ENCODE data around the gene ITPRIP.

Gene ITPRIP

DNA sequence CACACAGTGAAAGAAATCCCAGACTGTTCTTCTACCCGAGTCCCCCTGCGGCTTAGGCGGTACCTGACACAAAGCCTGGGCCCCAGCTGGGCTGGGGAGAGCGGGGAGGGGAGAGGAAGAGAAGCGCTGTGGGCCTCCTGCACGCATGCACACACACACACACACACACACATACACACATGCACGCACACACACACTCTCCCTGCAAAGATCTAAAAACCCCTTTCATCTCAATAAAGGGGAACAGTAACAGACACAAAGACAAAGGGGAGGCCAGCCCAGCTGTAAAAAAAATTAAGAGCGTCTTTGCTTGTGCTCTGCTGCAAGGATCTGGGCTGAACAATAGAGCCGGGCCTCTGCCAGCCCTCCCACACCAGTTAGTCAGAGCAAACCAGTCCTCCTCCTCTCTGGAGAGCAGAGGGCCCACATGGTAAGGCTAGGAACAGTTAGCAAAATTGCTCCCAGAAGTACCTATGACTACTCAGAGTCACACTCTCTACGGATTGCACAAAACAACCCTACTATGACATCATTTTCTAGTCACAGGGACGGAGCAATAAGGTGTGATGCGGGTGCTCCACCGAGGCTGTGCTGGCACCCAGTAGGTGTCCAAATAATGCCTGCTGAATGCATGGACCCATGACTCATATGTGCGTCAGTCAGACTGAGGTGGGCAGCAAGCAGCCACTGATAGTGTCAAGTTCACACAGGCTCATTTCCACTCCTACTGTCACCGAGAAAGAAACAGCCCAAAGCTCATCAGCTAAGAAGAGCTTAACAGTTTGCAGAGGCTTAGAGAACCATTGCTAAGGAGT, 9.2 kb downstream of the ITPRIP start (continued):
- TF ChIP-seq, protein P1, sequence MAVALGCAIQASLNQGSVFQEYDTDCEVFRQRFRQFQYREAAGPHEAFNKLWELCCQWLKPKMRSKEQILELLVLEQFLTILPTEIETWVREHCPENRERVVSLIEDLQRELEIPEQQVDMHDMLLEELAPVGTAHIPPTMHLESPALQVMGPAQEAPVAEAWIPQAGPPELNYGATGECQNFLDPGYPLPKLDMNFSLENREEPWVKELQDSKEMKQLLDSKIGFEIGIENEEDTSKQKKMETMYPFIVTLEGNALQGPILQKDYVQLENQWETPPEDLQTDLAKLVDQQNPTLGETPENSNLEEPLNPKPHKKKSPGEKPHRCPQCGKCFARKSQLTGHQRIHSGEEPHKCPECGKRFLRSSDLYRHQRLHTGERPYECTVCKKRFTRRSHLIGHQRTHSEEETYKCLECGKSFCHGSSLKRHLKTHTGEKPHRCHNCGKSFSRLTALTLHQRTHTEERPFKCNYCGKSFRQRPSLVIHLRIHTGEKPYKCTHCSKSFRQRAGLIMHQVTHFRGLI (tag by site-specific recombination; IDR thresholded peaks at IDR 0.05), result peak; percentile 27; the same call in 1 of the 2 replicates
- TF ChIP-seq, protein P2, sequence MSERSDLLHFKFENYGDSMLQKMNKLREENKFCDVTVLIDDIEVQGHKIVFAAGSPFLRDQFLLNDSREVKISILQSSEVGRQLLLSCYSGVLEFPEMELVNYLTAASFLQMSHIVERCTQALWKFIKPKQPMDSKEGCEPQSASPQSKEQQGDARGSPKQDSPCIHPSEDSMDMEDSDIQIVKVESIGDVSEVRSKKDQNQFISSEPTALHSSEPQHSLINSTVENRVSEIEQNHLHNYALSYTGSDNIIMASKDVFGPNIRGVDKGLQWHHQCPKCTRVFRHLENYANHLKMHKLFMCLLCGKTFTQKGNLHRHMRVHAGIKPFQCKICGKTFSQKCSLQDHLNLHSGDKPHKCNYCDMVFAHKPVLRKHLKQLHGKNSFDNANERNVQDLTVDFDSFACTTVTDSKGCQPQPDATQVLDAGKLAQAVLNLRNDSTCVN (tag by site-specific recombination; optimal IDR thresholded peaks at IDR 0.05), result no peak
- peak; percentile 75 for TF ChIP-seq ZFHX2 (tag by site-specific recombination; conservative IDR thresholded peaks at IDR 0.05)
- TF ChIP-seq ZNF350 (tag by site-specific recombination; IDR thresholded peaks at IDR 0.05), result no peak
- TF ChIP-seq OSR2 (tag by site-specific recombination; IDR thresholded peaks at IDR 0.05), result peak; percentile 89
- TF ChIP-seq ZNF626 (tag by site-specific recombination; IDR thresholded peaks at IDR 0.05), result no peak
- TF ChIP-seq ZNF677 (tag by site-specific recombination; IDR thresholded peaks at IDR 0.05), result no peak
- TF ChIP-seq, protein P3, sequence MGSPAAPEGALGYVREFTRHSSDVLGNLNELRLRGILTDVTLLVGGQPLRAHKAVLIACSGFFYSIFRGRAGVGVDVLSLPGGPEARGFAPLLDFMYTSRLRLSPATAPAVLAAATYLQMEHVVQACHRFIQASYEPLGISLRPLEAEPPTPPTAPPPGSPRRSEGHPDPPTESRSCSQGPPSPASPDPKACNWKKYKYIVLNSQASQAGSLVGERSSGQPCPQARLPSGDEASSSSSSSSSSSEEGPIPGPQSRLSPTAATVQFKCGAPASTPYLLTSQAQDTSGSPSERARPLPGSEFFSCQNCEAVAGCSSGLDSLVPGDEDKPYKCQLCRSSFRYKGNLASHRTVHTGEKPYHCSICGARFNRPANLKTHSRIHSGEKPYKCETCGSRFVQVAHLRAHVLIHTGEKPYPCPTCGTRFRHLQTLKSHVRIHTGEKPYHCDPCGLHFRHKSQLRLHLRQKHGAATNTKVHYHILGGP (tag by site-specific recombination; IDR thresholded peaks at IDR 0.05), result no peak

DNA sequence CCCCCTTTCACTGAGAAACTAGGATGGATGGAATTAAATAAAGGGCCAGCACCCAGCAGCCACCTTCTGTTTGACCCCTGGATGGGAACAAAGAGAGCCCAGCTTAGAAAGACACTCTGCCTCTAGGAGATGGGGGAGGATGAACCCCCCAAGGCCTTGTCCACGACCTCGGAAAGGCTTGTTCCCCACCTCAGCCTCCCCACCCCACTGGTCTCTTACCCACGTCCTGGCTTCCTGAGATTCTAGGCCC, 9.7 kb downstream of the ITPRIP start:
- Histone ChIP-seq H3K27ac (ENCODE audit: extremely low read depth, low read depth, low read length) (peak overlapping the region; percentile 55; the same call in 1 of the 2 replicates), H3K36me3 (ENCODE audit: control insufficient read depth in 2 of 2, insufficient read depth in 1 of 2, low read length in 2 of 2) (no peaks in the 10 kb centered on the region), H3K9me3 (ENCODE audit: control insufficient read depth, insufficient read depth, low read depth, low read length) (no peaks in the 10 kb centered on the region), H3K4me1 (ENCODE audit: control insufficient read depth, insufficient read depth, low read length) (peaks cover 40% of the 10 kb centered on the region), H3K4me3 (ENCODE audit: low read depth, low read length) (no peak overlapping the region)
- ChIA-PET POLR2A (no interaction called here), CTCF (interaction anchor here (1.0 to 2.5 kb wide), 2 partner anchors 22 to 37 kb away, joined by 4 to 13 read pairs; no protein-coding TSS in a partner anchor)
- TF ChIP-seq, protein P4, sequence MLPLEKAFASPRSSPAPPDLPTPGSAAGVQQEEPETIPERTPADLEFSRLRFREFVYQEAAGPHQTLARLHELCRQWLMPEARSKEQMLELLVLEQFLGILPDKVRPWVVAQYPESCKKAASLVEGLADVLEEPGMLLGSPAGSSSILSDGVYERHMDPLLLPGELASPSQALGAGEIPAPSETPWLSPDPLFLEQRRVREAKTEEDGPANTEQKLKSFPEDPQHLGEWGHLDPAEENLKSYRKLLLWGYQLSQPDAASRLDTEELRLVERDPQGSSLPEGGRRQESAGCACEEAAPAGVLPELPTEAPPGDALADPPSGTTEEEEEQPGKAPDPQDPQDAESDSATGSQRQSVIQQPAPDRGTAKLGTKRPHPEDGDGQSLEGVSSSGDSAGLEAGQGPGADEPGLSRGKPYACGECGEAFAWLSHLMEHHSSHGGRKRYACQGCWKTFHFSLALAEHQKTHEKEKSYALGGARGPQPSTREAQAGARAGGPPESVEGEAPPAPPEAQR (tag by site-specific recombination; IDR thresholded peaks at IDR 0.05), result no peak
- no peak for TF ChIP-seq ZNF350 (tag by site-specific recombination; IDR thresholded peaks at IDR 0.05)
- TF ChIP-seq, protein P5, sequence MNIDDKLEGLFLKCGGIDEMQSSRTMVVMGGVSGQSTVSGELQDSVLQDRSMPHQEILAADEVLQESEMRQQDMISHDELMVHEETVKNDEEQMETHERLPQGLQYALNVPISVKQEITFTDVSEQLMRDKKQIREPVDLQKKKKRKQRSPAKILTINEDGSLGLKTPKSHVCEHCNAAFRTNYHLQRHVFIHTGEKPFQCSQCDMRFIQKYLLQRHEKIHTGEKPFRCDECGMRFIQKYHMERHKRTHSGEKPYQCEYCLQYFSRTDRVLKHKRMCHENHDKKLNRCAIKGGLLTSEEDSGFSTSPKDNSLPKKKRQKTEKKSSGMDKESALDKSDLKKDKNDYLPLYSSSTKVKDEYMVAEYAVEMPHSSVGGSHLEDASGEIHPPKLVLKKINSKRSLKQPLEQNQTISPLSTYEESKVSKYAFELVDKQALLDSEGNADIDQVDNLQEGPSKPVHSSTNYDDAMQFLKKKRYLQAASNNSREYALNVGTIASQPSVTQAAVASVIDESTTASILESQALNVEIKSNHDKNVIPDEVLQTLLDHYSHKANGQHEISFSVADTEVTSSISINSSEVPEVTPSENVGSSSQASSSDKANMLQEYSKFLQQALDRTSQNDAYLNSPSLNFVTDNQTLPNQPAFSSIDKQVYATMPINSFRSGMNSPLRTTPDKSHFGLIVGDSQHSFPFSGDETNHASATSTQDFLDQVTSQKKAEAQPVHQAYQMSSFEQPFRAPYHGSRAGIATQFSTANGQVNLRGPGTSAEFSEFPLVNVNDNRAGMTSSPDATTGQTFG (tag by site-specific recombination; IDR thresholded peaks at IDR 0.05; ENCODE audit: borderline replicate concordance), result no peak
- no peak for TF ChIP-seq WT1 (tag by site-specific recombination; IDR thresholded peaks at IDR 0.05)
- no peak for TF ChIP-seq KLF16 (tag by site-specific recombination; IDR thresholded peaks at IDR 0.05)
- no peak for TF ChIP-seq SETDB1 (IDR thresholded peaks at IDR 0.05; ENCODE audit: insufficient read length, low read length)
- no peak for TF ChIP-seq ZNF548 (tag by site-specific recombination; IDR thresholded peaks at IDR 0.05)
- no peak for TF ChIP-seq ZNF792 (tag by site-specific recombination; IDR thresholded peaks at IDR 0.05)
- no peak for TF ChIP-seq SP7 (tag by site-specific recombination; IDR thresholded peaks at IDR 0.05)
- no peak for TF ChIP-seq ZNF701 (tag by site-specific recombination; IDR thresholded peaks at IDR 0.05)
- no peak for TF ChIP-seq ZNF658 (tag by site-specific recombination; IDR thresholded peaks at IDR 0.05)
